A549 (cell line): Measurements from ENCODE around the gene VWF. TPM values are rescaled to one million over a fixed set of nuclear protein-coding genes. Genes with fewer than 3 reads are reported as not detected.

Experiments
- ATAC-seq, 2 experiments: fragments of 200-7000 bp in 1 of 2; fragments of >200 bp in 1 of 2; cut with Nextera tagmentation in 1 of 2; cut with Tn5 transposase in 1 of 2; 3 replicates each; pipeline versions ENCODE4 v1.8.0 to v1.9.1; 2018 to 2020; ENCODE audit warnings: mild to moderate bottlenecking in 1 of 2, moderate library complexity in 1 of 2
- CTCF ChIA-PET: fragments of 300-600 bp; sonication (Branson Sonifier 250); formaldehyde crosslinking; extraction: SDS; loops from one replicate; lab custom pipeline; 2021; ENCODE audit warnings: antibody characterized with exemption, inconsistent platforms; lab: Yijun Ruan, JAX
- POLR2A ChIA-PET: fragments of 350-600 bp; formaldehyde crosslinking; extraction: SDS; loops from one replicate; lab custom pipeline; 2021; ENCODE audit warnings: antibody characterized with exemption, inconsistent platforms; lab: Yijun Ruan, JAX
- DNase-seq, 2 experiments: peaks; one replicate each; pipeline versions ENCODE4 v3.0.0 to v3.0.0-alpha.2; 2011 to 2016; ENCODE audit warnings: low read depth in 1 of 2, low spot score in 1 of 2
- FAIRE-seq: peaks from 2 replicates; lab custom pipeline; 2011; peaks lifted over from hg19 to GRCh38; lab: Jason Lieb, UNC
- H3K27ac ChIP-seq, 2 experiments: fragments of >200 bp; sonication (Bioruptor Twin); formaldehyde crosslinking; 3 replicates each; pipeline ENCODE4 v1.5.1; 2016 to 2017
- H3K4me1 ChIP-seq: fragments of >200 bp; sonication (Bioruptor Twin); formaldehyde crosslinking; 3 replicates; pipeline ENCODE4 v1.6.1; 2016
- H3K4me2 ChIP-seq: fragments of >200 bp; sonication (Bioruptor Twin); formaldehyde crosslinking; 3 replicates; pipeline ENCODE4 v1.6.1; 2016
- H3K4me3 ChIP-seq: fragments of >200 bp; sonication (Bioruptor Twin); formaldehyde crosslinking; 3 replicates; pipeline ENCODE4 v1.5.1; 2016
- H3K9me3 ChIP-seq: fragments of >200 bp; sonication (Bioruptor Twin); formaldehyde crosslinking; 3 replicates; pipeline ENCODE4 v1.6.1; 2016
- BHLHE40 ChIP-seq: IDR thresholded peaks from 2 replicates; pipeline ENCODE4 v1.6.1; 2012; ENCODE audit warnings: low read depth, low read length, inconsistent platforms
- CBX8 ChIP-seq: fragments of 200-600 bp; sonication (generic); IDR thresholded peaks from 2 replicates; pipeline ENCODE4 v1.6.1; 2016
- CEBPB ChIP-seq, 2 experiments: fragments of >200 bp in 1 of 2; sonication (Bioruptor Twin) in 1 of 2; formaldehyde crosslinking in 1 of 2; IDR thresholded peaks; 2 replicates each; pipeline ENCODE4 v1.6.1; 2012 to 2016
- CHD2 ChIP-seq: fragments of 150-350 bp; IDR thresholded peaks from 2 replicates; pipeline ENCODE4 v1.6.1; 2014; ENCODE audit warnings: low read length; ENCODE audit not compliant: partially characterized antibody
- E2F6 ChIP-seq: IDR thresholded peaks from 2 replicates; pipeline ENCODE4 v1.6.1; 2012; ENCODE audit warnings: low read depth, borderline replicate concordance
- EHF ChIP-seq: fragments of 250-450 bp; sonication (Bioruptor Pico); IDR thresholded peaks from 2 replicates; pipeline ENCODE4 v1.5.0; 2020; ENCODE audit warnings: mild to moderate bottlenecking
- EHMT2 ChIP-seq: fragments of 200-600 bp; sonication (generic); IDR thresholded peaks from 2 replicates; pipeline ENCODE4 v1.6.1; 2016; ENCODE audit warnings: antibody characterized with exemption, low read depth, mild to moderate bottlenecking, moderate library complexity
- ESRRA ChIP-seq: fragments of 150-350 bp; IDR thresholded peaks from 2 replicates; pipeline ENCODE4 v1.6.1; 2014; ENCODE audit warnings: mild to moderate bottlenecking, low read length, borderline replicate concordance
- FOSB ChIP-seq: fragments of 250-450 bp; sonication (Bioruptor Pico); IDR thresholded peaks from 2 replicates; pipeline ENCODE4 v1.5.0; 2020; ENCODE audit warnings: mild to moderate bottlenecking, moderate library complexity
- KDM1A ChIP-seq: fragments of 200-600 bp; sonication (generic); IDR thresholded peaks from 2 replicates; pipeline ENCODE4 v1.6.1; 2016; ENCODE audit warnings: low read depth, mild to moderate bottlenecking
- MAFK ChIP-seq: fragments of 450-650 bp; IDR thresholded peaks from 2 replicates; pipeline ENCODE4 v1.6.1; 2014; ENCODE audit not compliant: partially characterized antibody
- MAX ChIP-seq: IDR thresholded peaks from 2 replicates; pipeline ENCODE4 v1.6.1; 2012
- MAZ ChIP-seq: fragments of 150-350 bp; IDR thresholded peaks from 2 replicates; pipeline ENCODE4 v1.6.1; 2014; ENCODE audit warnings: antibody characterized with exemption, low read depth, low read length, borderline replicate concordance
- NPAS2 ChIP-seq: fragments of 250-450 bp; sonication (Bioruptor Pico); IDR thresholded peaks from 2 replicates; pipeline ENCODE4 v1.8.0; 2022; ENCODE audit warnings: mild to moderate bottlenecking, moderate library complexity, borderline replicate concordance
- POLR2AphosphoS2 ChIP-seq: conservative IDR thresholded peaks from 2 replicates; pipeline ENCODE4 v1.6.1; 2012; ENCODE audit warnings: low read length, improper control_type of control experiment, inconsistent platforms
- RAD21 ChIP-seq, 2 experiments: fragments of >200 bp in 1 of 2; sonication (Bioruptor Twin) in 1 of 2; formaldehyde crosslinking in 1 of 2; IDR thresholded peaks in 1 of 2; conservative IDR thresholded peaks in 1 of 2; 2 replicates in 1 of 2; 3 replicates in 1 of 2; pipeline ENCODE4 v1.6.1; 2012 to 2018; ENCODE audit warnings: inconsistent platforms in 1 of 2
- RARB ChIP-seq: fragments of 250-450 bp; sonication (Bioruptor Pico); IDR thresholded peaks from 2 replicates; pipeline ENCODE4 v1.8.0; 2021; ENCODE audit warnings: mild to moderate bottlenecking, moderate library complexity
- REST ChIP-seq: fragments of 200-600 bp; sonication (generic); IDR thresholded peaks from 2 replicates; pipeline ENCODE4 v1.6.1; 2016; ENCODE audit warnings: antibody characterized with exemption, mild to moderate bottlenecking, moderate library complexity
- RFX5 ChIP-seq: fragments of 450-650 bp; IDR thresholded peaks from 2 replicates; pipeline ENCODE4 v1.7.1; 2014; ENCODE audit warnings: antibody characterized with exemption, mild to moderate bottlenecking, moderate library complexity
- RNF2 ChIP-seq: fragments of 200-600 bp; sonication (generic); IDR thresholded peaks from 2 replicates; pipeline ENCODE4 v1.6.1; 2016; ENCODE audit warnings: low read depth, mild to moderate bottlenecking, antibody characterized with exemption, moderate library complexity, borderline replicate concordance
- SMC3 ChIP-seq: fragments of >200 bp; sonication (Bioruptor Twin); formaldehyde crosslinking; IDR thresholded peaks from 3 replicates; pipeline ENCODE4 v1.6.1; 2018; ENCODE audit warnings: inconsistent platforms
- USF2 ChIP-seq: fragments of 450-650 bp; IDR thresholded peaks from 2 replicates; pipeline ENCODE4 v1.6.1; 2014; ENCODE audit warnings: antibody characterized with exemption
- ZNF302 ChIP-seq: fragments of 250-450 bp; sonication (Bioruptor Pico); IDR thresholded peaks from 2 replicates; pipeline ENCODE4 v1.9.0; 2021; ENCODE audit warnings: inconsistent platforms, mild to moderate bottlenecking, moderate library complexity
- WGBS: methylation state at CpG from one replicate; pipeline ENCODE4 v1.1.6; 2017; ENCODE audit errors: missing lambda C conversion rate; 5-methylcytosine and 5-hydroxymethylcytosine counted together
- polyA plus RNA-seq, 4 experiments: library from polyadenylated mRNA; depleted of rRNA in 3 of 4; stranded (reverse); fragments of >200 nt; fragmentation: RNase III in 1 of 4; extraction: RNeasy Plus Mini Kit Qiagen cat#74134 plus additional on column Dnase treatment in 1 of 4; gene quantifications; 2 replicates in 3 of 4; 3 replicates in 1 of 4; pipeline ENCODE4 v1.2.3, GENCODE V29; 2011 to 2017

The VWF gene
- polyA plus RNA-seq, 2 of the 4 experiments (the other 2 are of a cell fraction), result 0.01 TPM; not detected in 1

DNA sequence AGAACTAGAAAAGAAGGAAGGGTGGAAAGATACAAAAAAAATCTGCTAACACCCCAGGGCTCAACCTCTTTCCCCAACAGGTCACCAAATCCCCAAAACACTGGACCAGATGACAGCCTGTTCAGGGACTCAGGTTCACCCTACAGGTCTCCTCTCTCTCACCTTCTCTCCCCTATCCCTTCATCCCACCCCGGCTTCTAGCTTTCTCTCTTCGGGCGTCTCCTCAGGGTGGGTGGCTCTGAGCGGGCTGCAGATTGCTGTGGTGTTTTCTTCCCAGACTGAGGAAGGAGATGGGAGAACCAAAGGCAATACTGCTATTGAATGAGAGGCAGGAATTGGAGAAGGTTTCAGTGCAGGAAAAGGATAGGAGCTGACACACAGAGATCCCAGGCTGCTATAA, 218.7 kb downstream of the VWF start:
- Histone ChIP-seq H3K4me1 (no peaks in the 10 kb centered on the region), H3K27ac (no peak overlapping the region)
- no peak for DNase-seq
- 47% methylated on average over 4 of the region's 4 CpGs for WGBS
- TF ChIP-seq USF2, result no peak
- no peak for TF ChIP-seq MAX
- no peak for TF ChIP-seq KDM1A
- TF ChIP-seq CBX8, result no peak
- TF ChIP-seq, all 56 proteins: peak for 0
- ATAC-seq (no peak), FAIRE-seq (no peak)
- ChIA-PET CTCF (no interaction called here), POLR2A (no interaction called here)
- H3K9me3 ChIP-seq, result no peaks in the 10 kb centered on the region
- no peak overlapping the region for H3K4me2 ChIP-seq
- H3K4me3 ChIP-seq, result no peak overlapping the region

DNA sequence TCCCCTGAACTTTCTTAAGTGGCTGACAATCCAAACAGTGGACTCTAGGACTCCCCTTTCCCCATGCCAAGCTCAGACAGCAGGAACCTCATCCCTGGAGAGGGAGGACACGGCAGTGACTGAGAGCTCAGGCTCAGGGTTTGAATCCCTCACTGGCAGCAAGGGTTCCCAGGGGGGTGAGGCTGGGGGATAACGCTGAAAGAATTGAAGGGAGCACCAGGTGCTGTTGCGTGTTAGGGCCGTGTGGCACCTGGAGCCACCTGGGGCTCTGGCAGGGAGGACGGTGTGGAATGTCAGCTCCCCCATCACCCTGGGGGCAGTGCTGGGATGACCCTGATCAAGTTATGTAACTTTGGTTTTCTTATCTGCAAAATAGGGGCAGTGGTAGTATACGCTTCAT, 219.5 kb downstream of the VWF start:
- H3K4me3 ChIP-seq, result no peak overlapping the region
- ChIA-PET CTCF (no interaction called here), POLR2A (no interaction called here)
- H3K4me2 ChIP-seq, result no peak overlapping the region
- H3K4me1 ChIP-seq, result no peaks in the 10 kb centered on the region
- WGBS, result 62% methylated on average over 6 of the region's 6 CpGs
- TF ChIP-seq FOSB (CRISPR knock-in tag) (no peak), RAD21 (conservative IDR thresholded peaks at IDR 0.05 in 1 of 2, IDR thresholded peaks at IDR 0.05 in 1 of 2) (no peak), MAZ (no peak), E2F6 (no peak), RFX5 (no peak), EHF (no peak), CHD2 (no peak), RNF2 (no peak), SMC3 (no peak), RARB (CRISPR knock-in tag) (no peak), CEBPB (IDR thresholded peaks at IDR 0.05) (no peak), POLR2AphosphoS2 (no peak), MAFK (no peak), CBX8 (no peak), REST (no peak), ZNF302 (no peak), BHLHE40 (no peak), EHMT2 (no peak), NPAS2 (CRISPR knock-in tag) (no peak), ESRRA (no peak)
- ATAC-seq (no peak), DNase-seq (no peak), FAIRE-seq (no peak)
- H3K9me3 ChIP-seq, result no peaks in the 10 kb centered on the region
- H3K27ac ChIP-seq, result no peak overlapping the region
